GM12878 (cell line): Measurements from ENCODE around the gene VSTM2L. TPM values are rescaled to one million over a fixed set of nuclear protein-coding genes. Genes with fewer than 3 reads are reported as not detected.

ENCODE experiments used
- ATF2 ChIP-seq: IDR thresholded peaks from 2 replicates; pipeline ENCODE4 v1.6.1; 2012; ENCODE audit warnings: low read length, inconsistent platforms
- NFYB ChIP-seq: IDR thresholded peaks from 2 replicates; pipeline ENCODE4 v1.6.1; 2011; ENCODE audit warnings: low read depth, mild to moderate bottlenecking, low read length, improper control_type of control experiment, moderate library complexity; ENCODE audit not compliant: insufficient read depth
- PRDM15 ChIP-seq: fragments of 450-650 bp; formaldehyde crosslinking; IDR thresholded peaks from 2 replicates; pipeline ENCODE4 v1.4.0; 2020; ENCODE audit warnings: mild to moderate bottlenecking, moderate library complexity
- RAD21 ChIP-seq: IDR thresholded peaks from 2 replicates; pipeline ENCODE4 v1.6.1; 2011; ENCODE audit warnings: mild to moderate bottlenecking, low read depth, low read length, moderate library complexity; ENCODE audit not compliant: insufficient read depth
- SMARCA5 ChIP-seq: fragments of 450-650 bp; IDR thresholded peaks from 2 replicates; pipeline ENCODE4 v1.6.1; 2017; ENCODE audit warnings: mild to moderate bottlenecking
- ZBED1 ChIP-seq: IDR thresholded peaks from 2 replicates; pipeline ENCODE4 v1.6.1; 2016; ENCODE audit warnings: borderline replicate concordance
- polyA plus RNA-seq, 11 experiments: library from polyadenylated mRNA; depleted of rRNA in 4 of 11; unstranded in 6 of 11; stranded (reverse) in 5 of 11; fragments of >200 nt; fragmentation: Nextera tagmentation in 4 of 11; fragmentation: Illumina TruSeq in 1 of 11; extraction: Ambion mirVana in 4 of 11; extraction: Trizol in 1 of 11; gene quantifications; 1 replicate in 1 of 11; 2 replicates in 10 of 11; pipeline versions ENCODE4 v1.2.1 to v1.2.3, GENCODE V29; 2011 to 2016; ENCODE audit warnings: inconsistent platforms in 2 of 11, missing spikeins in 2 of 11, low read depth in 1 of 11
- total RNA-seq, 4 experiments: library from RNA; depleted of rRNA in 3 of 4; stranded (reverse); fragments of >200 nt in 3 of 4; fragmentation: Illumina TruSeq in 1 of 4; extraction: Trizol in 1 of 4; gene quantifications; 2 replicates each; pipeline versions ENCODE4 v1.2.1 to v1.2.3, GENCODE V29; 2013 to 2021

Gene VSTM2L
- total and polyA plus RNA-seq, 10 of the 15 experiments (the other 5 are each of a cell fraction or from before 2014, with no cell fraction given): 0.05 to 1.5 (median 0.63) TPM; not detected in 2

- no peak for TF ChIP-seq PRDM15 (CRISPR knock-in tag)
- no peak for TF ChIP-seq SMARCA5
- no peak for TF ChIP-seq RAD21
- TF ChIP-seq NFYB: no peak
- TF ChIP-seq ZBED1: no peak
- TF ChIP-seq ATF2: no peak
These were observed 86.8 kb downstream of the VSTM2L start (continued) for GRCh38 chr20:37989601-37990295.
